HG02571 (cell line): Measurements from ENCODE around the gene SPI1.
"Not testable (repeated sequence)": the region's sequence is repeated elsewhere in the genome, so short reads cannot be mapped to it uniquely, and the experiment has no call there.

ENCODE experiments used
- ATAC-seq: cut with Tn5 transposase; IDR thresholded peaks from one replicate; pipeline ENCODE4 v1.9.1; 2021; ENCODE audit warnings: mild to moderate bottlenecking, moderate library complexity; ENCODE audit not compliant: unreplicated experiment

SPI1 gene

GRCh38 chr11:47328449-47329390, 49.6 kb downstream of the SPI1 start:
- peak; percentile 50 for ATAC-seq

- no peak for ATAC-seq
Observed at GRCh38 chr11:47327949-47328348, 50.4 kb downstream of the SPI1 start.

- no peak for ATAC-seq
Observed at GRCh38 chr11:47327025-47327424, 51.3 kb downstream of the SPI1 start.

GRCh38 chr11:47326198-47326597, 52.1 kb downstream of the SPI1 start:
- ATAC-seq, result no peak

- no peak for ATAC-seq
Observed at GRCh38 chr11:47325271-47326041, 52.9 kb downstream of the SPI1 start.

- ATAC-seq, result no peak
Observed at GRCh38 chr11:47324520-47324919, 53.8 kb downstream of the SPI1 start.

GRCh38 chr11:47318166-47318565, 60.2 kb downstream of the SPI1 start:
- no peak for ATAC-seq

- ATAC-seq, result no peak
Observed at GRCh38 chr11:47317064-47317828, 61.1 kb downstream of the SPI1 start.

- ATAC-seq, result not testable (repeated sequence)
Observed at GRCh38 chr11:47316501-47316900, 61.8 kb downstream of the SPI1 start.

- ATAC-seq, result no peak
Observed at GRCh38 chr11:47314992-47315391, 63.4 kb downstream of the SPI1 start.

- ATAC-seq, result no peak
Observed at GRCh38 chr11:47308050-47308823, 70.1 kb downstream of the SPI1 start.

GRCh38 chr11:47306484-47306844, 71.9 kb downstream of the SPI1 start:
- no peak for ATAC-seq

GRCh38 chr11:47305734-47306483, 72.4 kb downstream of the SPI1 start:
- no peak for ATAC-seq
